GM12873 (cell line): ENCODE results near the gene S100B.

Experiments
- TF ChIP-seq, protein P1 (sequence below): IDR thresholded peaks from 2 replicates; pipeline ENCODE4 v1.5.1; 2012; ENCODE audit warnings: low read depth, mild to moderate bottlenecking, moderate library complexity, low read length, control low read depth; ENCODE audit not compliant: insufficient read depth; ENCODE audit errors: missing control alignments

S100B gene

DNA sequence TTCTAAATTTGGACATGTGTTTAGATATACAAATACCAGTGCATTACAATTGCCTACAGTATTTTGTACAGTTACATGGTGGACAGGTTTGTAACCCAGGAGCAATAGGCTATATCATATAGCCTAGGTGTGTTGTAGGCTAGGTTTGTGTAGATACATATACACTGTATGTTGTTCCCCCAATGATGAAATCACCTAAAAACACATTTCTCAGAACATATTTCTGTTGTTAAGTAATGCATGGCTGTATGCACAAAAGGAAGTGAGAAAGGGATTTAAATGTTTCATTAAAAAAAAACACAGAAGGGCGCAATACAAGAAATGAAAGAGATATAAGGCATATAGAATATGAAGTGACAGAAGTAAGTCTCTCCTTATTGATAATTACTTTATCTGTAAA is 32.0 kb downstream of the S100B start:
- TF ChIP-seq, protein P1, sequence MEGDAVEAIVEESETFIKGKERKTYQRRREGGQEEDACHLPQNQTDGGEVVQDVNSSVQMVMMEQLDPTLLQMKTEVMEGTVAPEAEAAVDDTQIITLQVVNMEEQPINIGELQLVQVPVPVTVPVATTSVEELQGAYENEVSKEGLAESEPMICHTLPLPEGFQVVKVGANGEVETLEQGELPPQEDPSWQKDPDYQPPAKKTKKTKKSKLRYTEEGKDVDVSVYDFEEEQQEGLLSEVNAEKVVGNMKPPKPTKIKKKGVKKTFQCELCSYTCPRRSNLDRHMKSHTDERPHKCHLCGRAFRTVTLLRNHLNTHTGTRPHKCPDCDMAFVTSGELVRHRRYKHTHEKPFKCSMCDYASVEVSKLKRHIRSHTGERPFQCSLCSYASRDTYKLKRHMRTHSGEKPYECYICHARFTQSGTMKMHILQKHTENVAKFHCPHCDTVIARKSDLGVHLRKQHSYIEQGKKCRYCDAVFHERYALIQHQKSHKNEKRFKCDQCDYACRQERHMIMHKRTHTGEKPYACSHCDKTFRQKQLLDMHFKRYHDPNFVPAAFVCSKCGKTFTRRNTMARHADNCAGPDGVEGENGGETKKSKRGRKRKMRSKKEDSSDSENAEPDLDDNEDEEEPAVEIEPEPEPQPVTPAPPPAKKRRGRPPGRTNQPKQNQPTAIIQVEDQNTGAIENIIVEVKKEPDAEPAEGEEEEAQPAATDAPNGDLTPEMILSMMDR: no peak

DNA sequence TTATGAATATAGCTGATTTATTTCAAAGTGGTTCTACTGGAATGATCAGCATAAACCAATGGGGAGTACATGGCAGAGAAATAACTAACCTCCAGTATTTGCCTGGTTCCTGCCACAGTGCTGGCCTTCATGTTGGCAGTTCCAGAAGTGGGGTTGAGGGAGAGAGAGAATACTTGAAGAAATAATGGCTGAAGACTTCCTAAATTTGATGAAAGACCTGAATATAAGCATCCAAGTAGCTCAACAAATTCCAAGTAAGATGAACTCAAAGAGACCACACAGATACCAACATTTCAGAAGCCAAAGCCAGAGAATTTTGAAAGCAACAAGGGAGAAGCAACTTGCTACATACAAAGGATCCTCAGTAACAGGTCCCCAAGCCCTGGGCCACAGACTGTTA is 34.3 kb downstream of the S100B start:
- TF ChIP-seq, protein P1: no peak

DNA sequence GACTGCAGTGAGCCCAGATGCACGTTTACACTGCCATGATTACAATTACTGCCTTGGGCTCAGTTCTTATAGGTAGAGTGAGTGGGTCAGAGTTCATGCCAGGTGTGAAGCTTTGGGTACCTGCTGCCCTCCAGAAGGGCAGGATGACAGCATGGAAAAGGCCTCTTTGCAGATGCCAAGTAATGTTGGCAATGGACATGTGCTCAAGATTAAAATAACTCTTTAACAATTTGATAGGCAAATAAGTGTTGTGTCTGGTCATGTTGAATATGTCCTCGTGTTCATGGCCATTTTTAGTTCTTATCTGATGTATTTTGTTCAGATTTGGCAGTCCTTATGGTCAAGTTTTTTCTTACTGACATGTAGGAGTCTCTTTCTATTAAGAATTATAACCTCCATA is 34.8 kb downstream of the S100B start:
- TF ChIP-seq, protein P1: no peak

DNA sequence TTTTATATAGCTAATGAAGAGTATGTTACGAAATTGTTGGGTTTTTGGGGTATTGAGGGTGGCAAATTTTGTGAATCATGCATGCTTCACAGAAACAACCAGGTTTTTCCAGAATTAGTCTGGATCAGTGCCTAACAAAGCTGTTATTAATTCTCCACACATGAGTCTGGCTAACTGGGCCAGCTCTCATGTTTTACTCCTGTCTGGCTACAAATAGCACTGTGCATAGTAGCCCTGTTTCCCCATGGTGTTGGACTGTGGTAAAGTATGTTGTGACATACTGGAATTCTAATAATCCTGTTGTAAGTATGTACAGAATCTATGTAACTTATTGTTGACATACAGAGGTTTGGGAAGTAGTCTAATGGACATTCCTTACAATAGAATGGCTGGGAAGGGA is 35.8 kb downstream of the S100B start:
- TF ChIP-seq, protein P1: no peak

DNA sequence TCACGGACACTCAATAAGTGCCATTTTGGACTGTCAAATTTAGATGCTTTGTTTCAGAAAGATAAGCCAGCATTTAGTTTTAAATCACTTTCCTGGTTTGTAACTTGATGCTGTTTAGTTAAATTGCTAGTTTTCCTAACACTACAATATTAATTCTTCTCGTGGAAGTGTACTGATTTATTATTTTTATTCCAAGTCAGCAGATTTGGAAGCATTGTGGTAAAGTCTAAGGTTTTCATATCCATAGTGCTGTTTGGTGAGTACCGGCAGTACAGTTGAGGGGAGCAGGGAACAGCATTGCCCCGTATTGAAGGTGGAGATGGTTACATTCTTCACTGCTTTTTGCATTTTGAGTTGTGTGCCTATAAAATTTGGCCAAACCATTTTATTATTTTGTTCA is 36.3 kb downstream of the S100B start:
- TF ChIP-seq, protein P1: no peak

DNA sequence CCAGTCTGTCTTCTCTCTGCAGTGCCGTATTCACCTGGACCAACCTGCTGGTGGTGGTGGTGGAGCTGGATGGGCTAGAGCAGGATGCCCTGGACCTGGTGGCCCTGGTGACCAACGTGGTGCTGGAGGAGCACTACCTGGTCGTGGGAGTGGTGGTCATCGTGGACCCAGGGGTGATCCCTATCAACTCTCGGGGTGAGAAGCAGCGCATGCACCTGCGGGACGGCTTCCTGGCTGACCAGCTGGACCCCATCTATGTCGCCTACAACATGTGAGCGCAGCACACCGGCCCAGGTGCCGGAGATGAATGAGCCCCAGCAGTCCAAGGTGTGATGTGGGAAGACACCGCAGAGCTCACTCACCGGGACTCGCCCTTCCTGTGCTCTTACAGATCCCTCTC is 37.5 kb downstream of the S100B start:
- TF ChIP-seq, protein P1: no peak

DNA sequence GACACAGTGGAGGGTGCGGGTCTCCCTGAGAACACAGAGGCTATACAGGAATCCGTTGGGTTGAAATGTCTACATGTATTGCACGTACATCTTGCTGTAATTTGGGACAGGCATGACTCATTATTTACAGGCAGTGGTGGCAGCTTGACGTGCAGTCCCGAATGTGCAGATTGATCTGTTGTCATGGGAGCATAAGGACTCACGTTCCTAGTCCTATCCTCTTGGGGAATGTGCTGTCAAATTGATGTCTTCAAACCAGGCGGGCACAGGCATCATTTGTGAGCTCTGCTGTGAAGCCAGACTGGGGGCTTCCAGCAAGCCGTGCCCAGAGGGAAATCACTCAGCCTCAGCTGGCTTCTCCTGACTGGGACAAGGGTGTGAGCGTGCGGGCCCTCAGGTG is 40.5 kb downstream of the S100B start:
- TF ChIP-seq, protein P1: no peak
